ENCODE results near the gene ITPK1. TPM values are rescaled to one million over a fixed set of nuclear protein-coding genes. Genes with fewer than 3 reads are reported as not detected.

ITPK1 gene
- total and polyA plus RNA-seq, 10 of the 15 experiments (the other 5 are each of a cell fraction or from before 2014, with no cell fraction given), result 1.3 to 73.2 (median 27.0) TPM

GRCh38 chr14:92969430-92969829, 146.3 kb downstream of the ITPK1 start (continued):
- TF ChIP-seq CTCF (IDR thresholded peaks at IDR 0.05 in 2 of 3, conservative IDR thresholded peaks at IDR 0.05 in 1 of 3; ENCODE audit: control insufficient read depth in 2 of 3, extremely low read depth in 1 of 3, insufficient read depth in 1 of 3, low read depth in 3 of 3, low read length in 3 of 3), result no peak
- no peak for TF ChIP-seq TBL1XR1 (IDR thresholded peaks at IDR 0.05; ENCODE audit: low read depth, low read length)
- TF ChIP-seq CUX1 (IDR thresholded peaks at IDR 0.05; ENCODE audit: insufficient replicate concordance, low read depth, low read length), result no peak

Measured in GM12878 (cell line).